BE2C (cell line): ENCODE data around the gene MLPH.
A peak's percentile ranks its signal among the peaks of the same experiment; 100 is the strongest.

Experiments used
- DNase-seq: peaks from one replicate; pipeline ENCODE4 v3.0.0-alpha.2; 2020
- H3K27me3 ChIP-seq: fragments of 250-450 bp; sonication (Bioruptor Pico); 2 replicates; pipeline ENCODE4 v1.5.1; 2020; ENCODE audit warnings: mild to moderate bottlenecking
- H3K36me3 ChIP-seq: fragments of 250-450 bp; sonication (Bioruptor Pico); 2 replicates; pipeline ENCODE4 v1.5.1; 2020; ENCODE audit warnings: mild to moderate bottlenecking
- H3K4me1 ChIP-seq: fragments of 250-450 bp; sonication (Bioruptor Pico); 2 replicates; pipeline ENCODE4 v1.5.1; 2020
- H3K4me3 ChIP-seq: 2 replicates; pipeline ENCODE4 v1.5.1; 2011; ENCODE audit warnings: low read depth, low read length
- H3K9me3 ChIP-seq: fragments of 250-450 bp; sonication (Bioruptor Pico); 2 replicates; pipeline ENCODE4 v1.5.1; 2020
- TF ChIP-seq, protein P1 (sequence below): IDR thresholded peaks from 2 replicates; pipeline ENCODE4 v1.5.1; 2012; ENCODE audit warnings: mild to moderate bottlenecking, low read depth, low read length

Gene MLPH

DNA sequence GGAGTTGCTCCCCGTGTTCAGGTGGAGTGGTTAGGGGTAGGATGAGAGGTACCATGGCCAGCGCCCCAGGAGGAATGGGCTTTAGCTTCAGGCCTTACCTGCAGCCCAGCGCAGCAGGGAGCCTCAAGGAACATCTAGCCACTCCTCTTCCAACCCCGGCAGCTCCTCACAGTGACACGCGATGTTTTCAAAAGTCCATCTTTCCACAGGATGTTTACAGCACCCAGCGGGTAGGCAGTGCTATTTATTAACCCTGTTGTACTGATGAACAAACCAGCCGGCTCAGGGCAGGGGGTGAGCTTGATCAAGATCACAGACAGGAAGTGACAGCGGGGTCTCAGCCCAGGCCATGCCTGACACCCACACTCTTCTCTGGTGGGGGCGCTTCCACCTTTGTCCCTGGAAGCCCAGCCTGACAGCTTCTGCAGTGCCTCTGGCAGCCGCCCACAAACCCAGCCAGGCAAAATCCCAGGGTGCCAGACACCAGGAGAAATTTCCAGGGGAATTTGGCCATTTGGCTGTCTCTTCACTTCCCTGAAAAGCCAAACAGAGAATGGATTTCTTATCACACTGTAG, 60.9 kb downstream of the MLPH start:
- no peak for DNase-seq
- Histone ChIP-seq H3K27me3 (no peaks in the 10 kb centered on the region), H3K36me3 (no peaks in the 10 kb centered on the region), H3K4me3 (no peak overlapping the region), H3K4me1 (no peaks in the 10 kb centered on the region), H3K9me3 (no peaks in the 10 kb centered on the region)
- TF ChIP-seq, protein P1, sequence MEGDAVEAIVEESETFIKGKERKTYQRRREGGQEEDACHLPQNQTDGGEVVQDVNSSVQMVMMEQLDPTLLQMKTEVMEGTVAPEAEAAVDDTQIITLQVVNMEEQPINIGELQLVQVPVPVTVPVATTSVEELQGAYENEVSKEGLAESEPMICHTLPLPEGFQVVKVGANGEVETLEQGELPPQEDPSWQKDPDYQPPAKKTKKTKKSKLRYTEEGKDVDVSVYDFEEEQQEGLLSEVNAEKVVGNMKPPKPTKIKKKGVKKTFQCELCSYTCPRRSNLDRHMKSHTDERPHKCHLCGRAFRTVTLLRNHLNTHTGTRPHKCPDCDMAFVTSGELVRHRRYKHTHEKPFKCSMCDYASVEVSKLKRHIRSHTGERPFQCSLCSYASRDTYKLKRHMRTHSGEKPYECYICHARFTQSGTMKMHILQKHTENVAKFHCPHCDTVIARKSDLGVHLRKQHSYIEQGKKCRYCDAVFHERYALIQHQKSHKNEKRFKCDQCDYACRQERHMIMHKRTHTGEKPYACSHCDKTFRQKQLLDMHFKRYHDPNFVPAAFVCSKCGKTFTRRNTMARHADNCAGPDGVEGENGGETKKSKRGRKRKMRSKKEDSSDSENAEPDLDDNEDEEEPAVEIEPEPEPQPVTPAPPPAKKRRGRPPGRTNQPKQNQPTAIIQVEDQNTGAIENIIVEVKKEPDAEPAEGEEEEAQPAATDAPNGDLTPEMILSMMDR, result no peak

DNA sequence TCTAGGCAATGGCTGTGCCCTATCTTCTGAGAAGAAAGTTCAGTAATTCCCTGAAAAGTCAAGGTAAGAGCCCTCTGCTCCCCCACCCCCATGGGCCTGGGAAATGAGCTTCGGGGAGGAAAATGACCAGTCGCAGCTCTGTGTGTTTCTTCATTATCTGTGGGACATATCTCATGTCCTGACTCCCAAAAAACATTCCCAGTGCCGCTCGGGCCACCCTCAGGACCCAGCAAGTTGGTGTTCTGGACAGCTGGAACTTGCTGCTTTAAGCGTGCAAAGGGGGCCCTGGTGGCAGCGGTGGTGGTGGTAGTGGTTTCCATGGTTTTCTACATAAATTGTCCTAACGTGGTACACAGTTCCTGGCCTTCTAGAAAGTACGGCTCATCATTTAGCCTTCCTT, 62.2 kb downstream of the MLPH start:
- H3K36me3 ChIP-seq, result no peaks in the 10 kb centered on the region
- no peaks in the 10 kb centered on the region for H3K4me1 ChIP-seq
- H3K27me3 ChIP-seq, result no peaks in the 10 kb centered on the region
- no peak overlapping the region for H3K4me3 ChIP-seq
- TF ChIP-seq, protein P1, result no peak
- no peaks in the 10 kb centered on the region for H3K9me3 ChIP-seq
- no peak for DNase-seq

DNA sequence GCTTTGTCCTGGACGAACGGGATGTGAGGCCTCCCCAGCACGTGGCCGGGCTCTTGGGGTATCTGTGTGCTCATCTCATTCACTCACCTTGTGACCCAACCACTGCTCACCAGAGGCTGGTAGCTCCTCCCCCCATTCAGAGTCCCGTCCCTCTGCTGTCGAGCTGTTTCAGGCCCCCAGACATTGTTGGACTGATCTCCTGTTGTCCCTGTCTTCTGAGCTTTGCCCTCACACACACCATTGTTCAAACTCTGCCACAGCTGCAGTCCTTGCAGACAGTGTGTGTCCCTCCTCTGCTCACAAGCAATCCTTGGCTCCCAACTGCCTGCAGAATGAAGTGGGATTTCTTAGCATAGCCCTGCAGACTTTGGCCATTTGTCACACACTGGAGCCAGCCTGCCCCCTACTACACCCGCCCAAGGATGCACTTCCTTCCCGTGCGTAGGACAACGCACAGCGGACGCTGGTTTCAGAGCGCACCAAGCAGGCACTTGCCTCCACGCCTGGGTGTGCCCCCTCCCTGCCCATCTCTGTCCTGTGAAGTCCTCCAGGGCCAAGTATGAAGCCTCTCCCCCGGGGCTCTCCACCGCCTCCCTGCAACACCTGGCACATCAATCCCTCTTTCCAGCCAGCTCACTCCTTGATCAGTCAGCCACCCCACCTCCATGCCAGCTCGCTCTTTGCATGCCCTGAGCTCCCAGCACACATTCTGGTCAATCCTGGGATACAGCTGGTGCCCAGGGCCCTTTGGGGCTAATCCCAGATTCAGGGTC, 62.8 kb downstream of the MLPH start:
- Histone ChIP-seq H3K27me3 (no peaks in the 10 kb centered on the region), H3K4me3 (no peak overlapping the region), H3K9me3 (no peaks in the 10 kb centered on the region), H3K36me3 (no peaks in the 10 kb centered on the region), H3K4me1 (no peaks in the 10 kb centered on the region)
- TF ChIP-seq, protein P1, result no peak
- no peak for DNase-seq

DNA sequence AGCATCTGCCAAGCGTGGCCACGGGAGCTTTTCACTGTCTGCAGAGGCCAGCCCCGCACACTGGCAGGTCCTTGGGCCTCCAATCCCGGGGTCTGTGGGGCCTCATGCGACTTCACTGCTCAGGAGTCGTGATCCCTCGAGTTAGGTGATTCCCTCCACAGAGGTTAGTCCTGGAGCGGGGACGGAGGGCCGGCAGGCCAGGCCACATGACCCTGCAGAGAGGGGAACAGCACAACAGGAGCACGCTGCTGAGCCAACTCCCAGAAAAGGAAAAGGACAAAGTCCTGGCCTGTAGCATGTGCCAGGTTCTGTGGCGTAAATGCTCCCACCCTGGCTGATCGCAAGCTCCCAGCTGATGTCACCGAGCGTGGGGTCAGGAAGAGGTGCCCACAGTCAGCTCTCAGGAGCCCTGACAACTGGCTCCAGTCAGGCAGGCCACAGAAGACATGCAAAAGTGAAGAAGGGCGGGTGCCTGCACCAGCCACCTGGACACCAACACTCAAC, 64.1 kb downstream of the MLPH start:
- H3K27me3 ChIP-seq, result no peaks in the 10 kb centered on the region

DNA sequence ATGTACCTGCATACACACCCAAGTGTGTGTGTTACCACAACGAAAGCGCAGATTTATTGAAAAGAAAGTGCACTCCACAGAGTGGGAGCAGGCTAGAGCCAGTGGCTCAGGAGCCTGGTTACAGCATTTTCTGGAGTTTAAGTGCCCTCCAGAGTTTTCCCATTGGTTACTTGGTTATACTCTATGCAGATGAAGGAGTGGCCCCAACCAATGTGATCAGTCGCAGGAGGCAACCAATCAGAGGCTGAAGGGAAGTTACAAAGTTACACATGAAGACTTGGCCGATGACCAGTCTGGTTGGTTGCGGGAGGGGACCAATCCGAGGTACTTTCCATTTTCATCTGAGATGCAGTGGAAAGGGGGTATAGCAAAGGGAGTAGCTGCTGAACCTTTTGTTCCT, 65.9 kb downstream of the MLPH start:
- DNase-seq, result peak; percentile 41
- Histone ChIP-seq H3K27me3 (no peaks in the 10 kb centered on the region), H3K4me3 (no peak overlapping the region), H3K9me3 (no peaks in the 10 kb centered on the region), H3K36me3 (no peaks in the 10 kb centered on the region), H3K4me1 (no peaks in the 10 kb centered on the region)
- TF ChIP-seq, protein P1, result no peak

More for the DNA sequence above, 64.1 kb downstream of the MLPH start:
- DNase-seq, result no peak
- no peaks in the 10 kb centered on the region for H3K9me3 ChIP-seq
- TF ChIP-seq, protein P1, result no peak
- no peak overlapping the region for H3K4me3 ChIP-seq
- H3K4me1 ChIP-seq, result no peaks in the 10 kb centered on the region
- no peaks in the 10 kb centered on the region for H3K36me3 ChIP-seq

DNA sequence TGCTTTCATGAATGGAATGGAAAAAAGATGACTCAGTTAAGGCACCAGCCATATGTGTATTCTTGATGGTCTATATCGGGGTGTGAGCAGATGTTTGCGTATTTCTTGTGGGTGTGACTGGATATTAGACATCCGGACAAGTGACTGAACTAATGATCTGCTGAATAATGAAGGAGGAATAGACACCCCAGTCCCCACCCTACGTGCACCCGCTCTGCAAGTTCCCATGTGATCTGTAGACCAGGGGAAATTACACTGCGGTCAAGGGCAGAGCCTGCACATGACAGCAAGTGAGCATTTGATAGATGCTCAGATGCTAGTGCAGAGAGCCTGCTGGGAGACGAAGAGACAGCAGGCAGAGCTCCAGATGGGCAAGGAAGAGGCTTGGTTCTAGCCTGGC, 66.9 kb downstream of the MLPH start:
- DNase-seq, result no peak
- Histone ChIP-seq H3K27me3 (no peaks in the 10 kb centered on the region), H3K4me1 (no peaks in the 10 kb centered on the region), H3K9me3 (no peaks in the 10 kb centered on the region), H3K4me3 (no peak overlapping the region), H3K36me3 (no peaks in the 10 kb centered on the region)
- TF ChIP-seq, protein P1, result no peak
